NCI-H345 treated with DMSO at 0.1 percent for 48 hours (cell line): Measurements from ENCODE around the gene TMEM259.

Source experiments
- DNase-seq: peaks from one replicate; lab custom pipeline; 2025; ENCODE audit not compliant: unreplicated experiment; lab: John Stamatoyannopoulos, UW

TMEM259 gene

GRCh38 chr19:1055886-1056620, 35.1 kb upstream of the TMEM259 start:
- DNase-seq: no peak

GRCh38 chr19:1055028-1055425, 34.1 kb upstream of the TMEM259 start:
- no peak for DNase-seq

- no peak for DNase-seq
Observed at GRCh38 chr19:1054102-1055027, 33.4 kb upstream of the TMEM259 start.

- DNase-seq: no peak
Observed at GRCh38 chr19:1053176-1054101, 32.5 kb upstream of the TMEM259 start.

- DNase-seq: no peak
Observed at GRCh38 chr19:1052349-1052975, 31.5 kb upstream of the TMEM259 start.

- no peak for DNase-seq
Observed at GRCh38 chr19:1051791-1052190, 30.9 kb upstream of the TMEM259 start.

- no peak for DNase-seq
Observed at GRCh38 chr19:1050989-1051788, 30.3 kb upstream of the TMEM259 start.

- no peak for DNase-seq
Observed at GRCh38 chr19:1049800-1050199, 28.9 kb upstream of the TMEM259 start.

GRCh38 chr19:1049106-1049505, 28.2 kb upstream of the TMEM259 start:
- no peak for DNase-seq

- no peak for DNase-seq
Observed at GRCh38 chr19:1047696-1048147, 26.8 kb upstream of the TMEM259 start.

- DNase-seq: no peak
Observed at GRCh38 chr19:1046836-1047695, 26.1 kb upstream of the TMEM259 start.

- DNase-seq: no peak
Observed at GRCh38 chr19:1046117-1046626, 25.2 kb upstream of the TMEM259 start.

- no peak for DNase-seq
Observed at GRCh38 chr19:1045247-1045603, 24.3 kb upstream of the TMEM259 start.

GRCh38 chr19:1042689-1043511, 22.0 kb upstream of the TMEM259 start:
- peak; percentile 17 for DNase-seq

GRCh38 chr19:1041835-1042685, 21.1 kb upstream of the TMEM259 start:
- DNase-seq: peak; percentile 5

GRCh38 chr19:1041272-1041834, 20.4 kb upstream of the TMEM259 start:
- DNase-seq: no peak
